HG03108 (cell line): ENCODE data around the gene ASTN1.

Experiments
- ATAC-seq: cut with Tn5 transposase; IDR thresholded peaks from one replicate; pipeline ENCODE4 v1.9.1; 2021; ENCODE audit warnings: moderate library complexity; ENCODE audit not compliant: unreplicated experiment

Gene ASTN1

GRCh38 chr1:176996456-176997090 lies 167.9 kb downstream of the ASTN1 start:
- ATAC-seq: no peak

- no peak for ATAC-seq
Measured at GRCh38 chr1:176994931-176995596, 169.4 kb downstream of the ASTN1 start.

GRCh38 chr1:176993587-176993986 lies 170.9 kb downstream of the ASTN1 start:
- no peak for ATAC-seq

- ATAC-seq: no peak
Measured at GRCh38 chr1:176989754-176990153, 174.8 kb downstream of the ASTN1 start.

- ATAC-seq: no peak
Measured at GRCh38 chr1:176989023-176989422, 175.5 kb downstream of the ASTN1 start.

- no peak for ATAC-seq
Measured at GRCh38 chr1:176987016-176987415, 177.5 kb downstream of the ASTN1 start.

GRCh38 chr1:176983731-176984130 lies 180.8 kb downstream of the ASTN1 start:
- ATAC-seq: no peak

- ATAC-seq: no peak
Measured at GRCh38 chr1:176976771-176977170, 187.7 kb downstream of the ASTN1 start.

- ATAC-seq: no peak
Measured at GRCh38 chr1:176976225-176976624, 188.3 kb downstream of the ASTN1 start.

- ATAC-seq: no peak
Measured at GRCh38 chr1:176964687-176965086, 199.8 kb downstream of the ASTN1 start.

GRCh38 chr1:176963181-176963580 lies 201.3 kb downstream of the ASTN1 start:
- no peak for ATAC-seq

- ATAC-seq: no peak
Measured at GRCh38 chr1:176961678-176962077, 202.8 kb downstream of the ASTN1 start.

GRCh38 chr1:176959191-176959820 lies 205.2 kb downstream of the ASTN1 start:
- ATAC-seq: no peak

- no peak for ATAC-seq
Measured at GRCh38 chr1:176957603-176958002, 206.9 kb downstream of the ASTN1 start.

GRCh38 chr1:176954242-176954641 lies 210.3 kb downstream of the ASTN1 start:
- no peak for ATAC-seq

GRCh38 chr1:176950736-176951324 lies 213.7 kb downstream of the ASTN1 start:
- no peak for ATAC-seq

GRCh38 chr1:176949033-176949662 lies 215.4 kb downstream of the ASTN1 start:
- no peak for ATAC-seq

GRCh38 chr1:176944606-176945005 lies 219.9 kb downstream of the ASTN1 start:
- no peak for ATAC-seq

- ATAC-seq: no peak
Measured at GRCh38 chr1:176943783-176944182, 220.7 kb downstream of the ASTN1 start.

GRCh38 chr1:176942346-176942745 lies 222.2 kb downstream of the ASTN1 start:
- no peak for ATAC-seq

- no peak for ATAC-seq
Measured at GRCh38 chr1:176939993-176940392, 224.5 kb downstream of the ASTN1 start.
